GM21360 (cell line): ENCODE data around the gene SORCS2.
A peak's percentile ranks its signal among the peaks of the same experiment; 100 is the strongest.

ENCODE experiments used
- ATAC-seq: cut with Tn5 transposase; IDR thresholded peaks from one replicate; pipeline ENCODE4 v1.9.1; 2021; ENCODE audit warnings: mild to moderate bottlenecking, moderate library complexity; ENCODE audit not compliant: unreplicated experiment

Gene SORCS2

GRCh38 chr4:7746351-7747061, 554.2 kb downstream of the SORCS2 start:
- ATAC-seq, result no peak

GRCh38 chr4:7747062-7747385, 554.7 kb downstream of the SORCS2 start:
- no peak for ATAC-seq

GRCh38 chr4:7747566-7747965, 555.2 kb downstream of the SORCS2 start:
- no peak for ATAC-seq

GRCh38 chr4:7750523-7750922, 558.2 kb downstream of the SORCS2 start:
- no peak for ATAC-seq

- ATAC-seq, result no peak
These were observed 558.6 kb downstream of the SORCS2 start for GRCh38 chr4:7750972-7751371.

GRCh38 chr4:7752649-7753048, 560.3 kb downstream of the SORCS2 start:
- ATAC-seq, result no peak

GRCh38 chr4:7753271-7753670, 560.9 kb downstream of the SORCS2 start:
- no peak for ATAC-seq

GRCh38 chr4:7753931-7754465, 561.7 kb downstream of the SORCS2 start:
- ATAC-seq, result no peak

GRCh38 chr4:7754565-7755262, 562.4 kb downstream of the SORCS2 start:
- ATAC-seq, result no peak

- no peak for ATAC-seq
These were observed 563.2 kb downstream of the SORCS2 start for GRCh38 chr4:7755561-7755960.

GRCh38 chr4:7756071-7756470, 563.7 kb downstream of the SORCS2 start:
- no peak for ATAC-seq

GRCh38 chr4:7756561-7757355, 564.4 kb downstream of the SORCS2 start:
- no peak for ATAC-seq

GRCh38 chr4:7757501-7758471, 565.4 kb downstream of the SORCS2 start:
- no peak for ATAC-seq

- no peak for ATAC-seq
These were observed 566.1 kb downstream of the SORCS2 start for GRCh38 chr4:7758476-7758875.

- ATAC-seq, result peak; percentile 49
These were observed 566.9 kb downstream of the SORCS2 start for GRCh38 chr4:7759216-7759615.

GRCh38 chr4:7759635-7760034, 567.3 kb downstream of the SORCS2 start:
- ATAC-seq, result no peak

GRCh38 chr4:7760228-7760627, 567.9 kb downstream of the SORCS2 start:
- ATAC-seq, result no peak

- no peak for ATAC-seq
These were observed 568.4 kb downstream of the SORCS2 start for GRCh38 chr4:7760706-7761105.

GRCh38 chr4:7761312-7761711, 569.0 kb downstream of the SORCS2 start:
- ATAC-seq, result no peak

GRCh38 chr4:7761720-7762119, 569.4 kb downstream of the SORCS2 start:
- ATAC-seq, result peak; percentile 58
